ENCODE results near the gene SOX6. TPM values are rescaled to one million over a fixed set of nuclear protein-coding genes. Genes with fewer than 3 reads are reported as not detected.

Gene SOX6
- total and polyA plus RNA-seq, 2 donors (not counting 3 experiments of a cell fraction or from before 2014, with no cell fraction given): 0.14 to 3.7 TPM

- H3K4me2 ChIP-seq (ENCODE audit: insufficient read depth, low read length): no peak overlapping the region
- FAIRE-seq (no peak), DNase-seq (ENCODE audit: low read depth, low spot score) (no peak)
- H3K4me3 ChIP-seq (replicated peaks in 1 of 3; ENCODE audit: insufficient read depth in 1 of 3, low read depth in 1 of 3, low read length in 3 of 3): no peak overlapping the region
- no peak overlapping the region for H3K27ac ChIP-seq (ENCODE audit: insufficient read depth, low read depth, low read length)
- H3K9me3 ChIP-seq (replicated peaks; ENCODE audit: control insufficient read depth, insufficient read depth, low read length): no peaks in the 10 kb centered on the region
- no peaks in the 10 kb centered on the region for H3K27me3 ChIP-seq (ENCODE audit: control insufficient read depth in 2 of 2, insufficient read depth in 2 of 2, low read length in 2 of 2)
- BruUV-seq (replicated peaks): no TSS peak
- no peak overlapping the region for H2AFZ ChIP-seq (ENCODE audit: low read depth, low read length)
- H4K20me1 ChIP-seq (replicated peaks; ENCODE audit: control insufficient read depth, extremely low read depth, insufficient read depth, low read length): no peaks in the 10 kb centered on the region
- no peak overlapping the region for H3K9ac ChIP-seq (replicated peaks; ENCODE audit: extremely low read depth, insufficient read depth, low read length)
- H3K36me3 ChIP-seq (ENCODE audit: control insufficient read depth in 2 of 2, extremely low read depth in 1 of 2, insufficient read depth in 2 of 2, low read length in 2 of 2): no peaks in the 10 kb centered on the region
- CTCF ChIA-PET: no interaction called here
- H3K79me2 ChIP-seq (ENCODE audit: control insufficient read depth, insufficient read depth, low read length): no peaks in the 10 kb centered on the region
- H3K9me1 ChIP-seq (replicated peaks; ENCODE audit: control insufficient read depth, extremely low read depth, insufficient read depth, low read length): no peaks in the 10 kb centered on the region
- H3K4me1 ChIP-seq (ENCODE audit: control insufficient read depth, extremely low read depth, insufficient read depth, low read length): no peaks in the 10 kb centered on the region
- no peak for TF ChIP-seq GATA2 (IDR thresholded peaks at IDR 0.05; ENCODE audit: insufficient read depth, insufficient read length, low read depth, low read length)
- TF ChIP-seq CTCF (IDR thresholded peaks at IDR 0.05; ENCODE audit: extremely low read depth in 1 of 2, insufficient read depth in 1 of 2, low read depth in 1 of 2, low read length in 2 of 2): no peak
- no peak for TF ChIP-seq FOS (IDR thresholded peaks at IDR 0.05; ENCODE audit: borderline replicate concordance, insufficient read depth, low read length)
- no peak for TF ChIP-seq POLR2A (IDR thresholded peaks at IDR 0.05; ENCODE audit: low read depth, low read length)
- TF ChIP-seq MAX (IDR thresholded peaks at IDR 0.05; ENCODE audit: insufficient read depth, insufficient read length): no peak
- TF ChIP-seq JUN (IDR thresholded peaks at IDR 0.05; ENCODE audit: borderline replicate concordance, insufficient read depth, insufficient read length, low read depth): no peak
- no peak for TF ChIP-seq EZH2 (IDR thresholded peaks at IDR 0.05; ENCODE audit: borderline replicate concordance, low read depth, low read length, severe bottlenecking)
- TF ChIP-seq POLR2AphosphoS5 (IDR thresholded peaks at IDR 0.05; ENCODE audit: insufficient read depth, low read depth, low read length): no peak
- TF ChIP-seq MYC (IDR thresholded peaks at IDR 0.05; ENCODE audit: low read depth, low read length): no peak
- intact Hi-C loops (cut with micrococcal nuclease) (no loop called here), dilution Hi-C loops (cut with MboI; ENCODE audit: extremely low pct_ligation_motif_present, low sequenced_read_pairs) (no loop called here)
- POLR2A ChIA-PET: no interaction called here
These were observed 267.6 kb downstream of the SOX6 start for GRCh38 chr11:16088774-16089173.
